ENCODE data around the gene ARAP1. TPM values are rescaled to one million over a fixed set of nuclear protein-coding genes. Genes with fewer than 3 reads are reported as not detected.
A peak's percentile ranks its signal among the peaks of the same experiment; 100 is the strongest.

The ARAP1 gene
- total and polyA plus RNA-seq, 2 of the 8 experiments (the other 6 are each of a cell fraction or from before 2014, with no cell fraction given) = 25.7 to 61.6 TPM

DNA sequence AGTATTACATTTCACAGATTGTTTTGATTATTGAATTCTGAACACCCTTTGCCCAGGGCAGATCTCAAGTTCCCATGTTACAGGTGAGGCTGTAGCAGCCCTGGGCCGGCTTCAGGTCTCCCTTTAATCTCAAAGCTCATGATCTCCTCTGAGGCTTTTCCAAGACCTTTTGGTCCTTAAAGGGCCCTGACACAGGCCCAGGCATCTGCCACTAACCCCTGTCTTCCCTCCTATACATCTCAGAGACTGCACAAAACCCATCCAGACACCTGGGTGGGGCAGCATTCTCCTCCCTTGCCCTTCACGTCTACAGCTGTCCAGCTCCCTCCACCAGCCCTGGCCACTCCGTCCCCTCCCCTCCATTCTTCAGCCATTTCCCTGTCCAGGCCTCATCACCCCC lies 115.8 kb downstream of the ARAP1 start:
- H3K36me3 ChIP-seq (ENCODE audit: control insufficient read depth in 2 of 4, insufficient read depth in 4 of 4, low read length in 3 of 4) = no peaks in the 10 kb centered on the region
- peak overlapping the region; percentile 93; the same call in 1 of the 2 replicates for H2BK20ac ChIP-seq (ENCODE audit: low read length)
- H2BK15ac ChIP-seq (ENCODE audit: low read length) = peak overlapping the region; percentile 81; the same call in 1 of the 2 replicates
- H3K4me2 ChIP-seq (ENCODE audit: insufficient read depth in 1 of 2, low read depth in 2 of 2, low read length in 2 of 2) = no peak overlapping the region
- no peak overlapping the region for H3K27ac ChIP-seq (ENCODE audit: low read depth, low read length)
- peak overlapping the region; percentile 71 for H3K18ac ChIP-seq (ENCODE audit: extremely low read depth, low read length)
- H2AFZ ChIP-seq (ENCODE audit: low read length) = no peak overlapping the region
- no peak overlapping the region for H3K9ac ChIP-seq (replicated peaks in 1 of 4; ENCODE audit: extremely low read depth in 1 of 4, low read depth in 3 of 4, low read length in 3 of 4)
- DNase-seq (ENCODE audit: low read depth in 1 of 2, low spot score in 2 of 2) (no peak), FAIRE-seq (no peak)
- 73% methylated on average over 2 of the region's 3 CpGs; no CpG with 5 or more reads in 1 of the 2 experiments for WGBS, 2 experiments (ENCODE audit: extremely low coverage in 1 of 2, insufficient coverage in 1 of 2, insufficient read length in 1 of 2, insufficient replicate concordance in 2 of 2, low coverage in 1 of 2, low lambda C conversion rate in 2 of 2, missing lambda C conversion rate in 1 of 2)
- no peaks in the 10 kb centered on the region for H3K9me3 ChIP-seq (ENCODE audit: insufficient read depth in 2 of 2, low read depth in 1 of 2, low read length in 1 of 2)
- H4K8ac ChIP-seq (ENCODE audit: extremely low read depth, insufficient read depth, low read length) = no peak overlapping the region
- H2AK5ac ChIP-seq (ENCODE audit: low read depth, low read length) = no peak overlapping the region
- H3K4ac ChIP-seq (replicated peaks; ENCODE audit: insufficient read length, low read depth, low read length) = peak overlapping the region; percentile 44
- no peaks in the 10 kb centered on the region for H3K79me2 ChIP-seq (ENCODE audit: control insufficient read depth in 1 of 2, insufficient read depth in 2 of 2, low read length in 2 of 2)
- H4K5ac ChIP-seq (ENCODE audit: insufficient read length, low read depth, low read length) = no peak overlapping the region
- peak overlapping the region; percentile 72; the same call in 1 of the 2 replicates for H2BK12ac ChIP-seq (ENCODE audit: low read depth, low read length)
- ChIA-PET CTCF (ENCODE audit: partially characterized antibody) (interaction anchor here (0.6 to 39.6 kb wide), 11 partner anchors 9 to 269 kb away, joined by 3 to 624 read pairs (median 10); no protein-coding TSS in a partner anchor), POLR2A (ENCODE audit: partially characterized antibody) (interaction anchor here (1.3 to 1.7 kb wide), 5 partner anchors 10 to 46 kb away, joined by 3 to 6 read pairs (median 5); no protein-coding TSS in a partner anchor)
- H3K79me1 ChIP-seq (ENCODE audit: low read depth, low read length) = no peaks in the 10 kb centered on the region
- H3K56ac ChIP-seq (replicated peaks; ENCODE audit: insufficient read length, low read depth, low read length) = no peak overlapping the region
- no peak overlapping the region for H2BK5ac ChIP-seq (ENCODE audit: low read depth, low read length)
- H3K23ac ChIP-seq (ENCODE audit: insufficient read length) = no peak overlapping the region
- H3K4me3 ChIP-seq (ENCODE audit: extremely low read depth in 1 of 4, insufficient read depth in 2 of 4, low read depth in 3 of 4, low read length in 4 of 4) = no peak overlapping the region
- H4K91ac ChIP-seq (replicated peaks; ENCODE audit: insufficient read length, low read length) = no peak overlapping the region
- no peak for TF ChIP-seq NRF1 (IDR thresholded peaks at IDR 0.05; ENCODE audit: low read depth, low read length)
- TF ChIP-seq MAFK (IDR thresholded peaks at IDR 0.05; ENCODE audit: low read depth, low read length) = no peak
- TF ChIP-seq GABPA (IDR thresholded peaks at IDR 0.05; ENCODE audit: borderline replicate concordance, insufficient read depth, low read length) = no peak
- TF ChIP-seq BACH1 (IDR thresholded peaks at IDR 0.05; ENCODE audit: low read length) = no peak
- TF ChIP-seq SP2 (IDR thresholded peaks at IDR 0.05; ENCODE audit: low read length) = no peak
- no peak for TF ChIP-seq SRF (IDR thresholded peaks at IDR 0.05; ENCODE audit: low read depth, low read length)
- no peak for TF ChIP-seq TBP (IDR thresholded peaks at IDR 0.05; ENCODE audit: low read depth, low read length)
- no peak for TF ChIP-seq POLR2AphosphoS5 (IDR thresholded peaks at IDR 0.05; ENCODE audit: low read depth, low read length)
- TF ChIP-seq SIX5 (IDR thresholded peaks at IDR 0.05; ENCODE audit: low read depth, low read length) = no peak
- TF ChIP-seq CBX5 (IDR thresholded peaks at IDR 0.05; ENCODE audit: low read depth, low read length) = no peak
- TF ChIP-seq CHD1 (IDR thresholded peaks at IDR 0.05; ENCODE audit: low read depth, low read length) = no peak
- TF ChIP-seq RBBP5 (IDR thresholded peaks at IDR 0.05; ENCODE audit: borderline replicate concordance, low read depth, low read length) = no peak
- TF ChIP-seq HDAC2 (IDR thresholded peaks at IDR 0.05; ENCODE audit: borderline replicate concordance in 1 of 2, low read depth in 2 of 2, low read length in 2 of 2) = no peak
- H3K4me1 ChIP-seq (replicated peaks in 1 of 4; ENCODE audit: control insufficient read depth in 3 of 4, insufficient read depth in 4 of 4, low read length in 3 of 4) = peaks cover 0 to 28% (median 13%) of the 10 kb centered on the region in 4 experiments; a peak in 6 of 7 replicates
- H3K27me3 ChIP-seq (replicated peaks in 1 of 4; ENCODE audit: control insufficient read depth in 3 of 4, extremely low read depth in 1 of 4, insufficient read depth in 3 of 4, low read length in 3 of 4) = peaks cover 7 to 27% (median 19%) of the 10 kb centered on the region in 4 experiments
- H3K23me2 ChIP-seq (ENCODE audit: low read depth, low read length) = peaks cover 3% of the 10 kb centered on the region; the same call in 1 of the 2 replicates
- H3K14ac ChIP-seq (ENCODE audit: insufficient read length) = no peak overlapping the region
- no peak overlapping the region for H2BK120ac ChIP-seq (replicated peaks; ENCODE audit: low read depth, low read length)
- peaks cover 0 to 7% of the 10 kb centered on the region in 2 experiments for H4K20me1 ChIP-seq (replicated peaks in 1 of 2; ENCODE audit: control insufficient read depth in 1 of 2, insufficient read depth in 2 of 2, low read length in 2 of 2)

All from H1 (cell line).